Measurements from ENCODE around the gene SGF29.
"Not testable (repeated sequence)": the region's sequence is repeated elsewhere in the genome, so short reads cannot be mapped to it uniquely, and the experiment has no call there.

SGF29 gene

DNA sequence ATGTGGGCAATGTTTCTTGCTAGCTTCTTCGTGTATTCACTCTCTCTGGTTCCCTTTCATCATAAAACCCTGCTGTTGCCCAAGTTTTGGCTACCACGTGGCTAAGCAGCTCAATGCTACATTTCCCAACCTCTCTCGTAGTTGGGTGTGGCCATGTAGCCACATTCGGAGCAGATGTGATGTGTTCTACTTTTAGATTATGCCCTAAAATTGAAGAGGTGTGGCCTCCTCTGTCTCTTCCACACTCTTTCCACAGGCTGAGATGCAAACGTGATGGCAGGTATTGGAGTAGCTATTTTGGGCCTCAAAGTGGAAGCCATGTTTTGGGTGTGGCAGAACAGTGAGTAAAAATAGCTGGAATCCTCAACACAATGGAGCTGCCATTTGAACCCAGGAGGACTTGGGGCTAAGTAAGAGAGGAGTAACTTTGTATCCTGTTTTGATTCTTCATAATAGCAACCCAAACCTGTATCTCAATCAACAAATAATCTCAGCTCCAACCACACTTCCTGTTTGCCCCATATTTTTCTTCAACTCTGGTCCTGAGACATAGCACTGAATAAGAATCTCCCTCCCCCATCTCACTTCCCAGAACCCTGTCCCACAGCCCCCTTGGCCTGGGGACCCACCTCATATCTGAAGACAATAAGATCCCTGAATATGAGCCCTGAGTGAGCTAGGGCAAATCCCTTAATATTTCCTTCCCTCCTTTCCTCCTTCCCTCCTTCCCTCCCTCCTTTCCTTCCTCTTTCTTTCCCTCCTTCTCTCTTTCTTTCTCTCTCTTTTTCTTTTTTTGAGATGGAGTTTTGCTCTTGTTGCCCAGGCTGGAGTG lies 19.0 kb upstream of the SGF29 start:
- DNase-seq, result no peak

DNA sequence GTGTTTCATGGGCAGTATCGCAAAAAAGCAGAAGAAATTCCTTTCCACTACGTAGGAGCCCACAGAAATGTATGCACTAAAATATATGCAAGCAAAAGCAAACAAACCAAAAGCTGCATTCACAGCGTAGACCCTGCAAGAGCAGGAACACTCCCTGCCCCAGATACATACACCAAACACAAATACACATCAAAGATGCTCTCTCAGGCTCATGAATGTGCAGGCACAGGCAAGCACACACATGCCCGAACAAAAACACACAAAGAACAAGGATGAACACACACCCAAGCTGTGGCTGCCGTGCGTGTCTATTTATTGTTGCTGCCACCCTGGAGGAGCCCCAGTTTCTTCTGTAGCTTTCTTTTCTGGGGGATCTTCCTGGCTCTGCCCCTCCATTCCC lies 16.6 kb upstream of the SGF29 start:
- no peak for DNase-seq

DNA sequence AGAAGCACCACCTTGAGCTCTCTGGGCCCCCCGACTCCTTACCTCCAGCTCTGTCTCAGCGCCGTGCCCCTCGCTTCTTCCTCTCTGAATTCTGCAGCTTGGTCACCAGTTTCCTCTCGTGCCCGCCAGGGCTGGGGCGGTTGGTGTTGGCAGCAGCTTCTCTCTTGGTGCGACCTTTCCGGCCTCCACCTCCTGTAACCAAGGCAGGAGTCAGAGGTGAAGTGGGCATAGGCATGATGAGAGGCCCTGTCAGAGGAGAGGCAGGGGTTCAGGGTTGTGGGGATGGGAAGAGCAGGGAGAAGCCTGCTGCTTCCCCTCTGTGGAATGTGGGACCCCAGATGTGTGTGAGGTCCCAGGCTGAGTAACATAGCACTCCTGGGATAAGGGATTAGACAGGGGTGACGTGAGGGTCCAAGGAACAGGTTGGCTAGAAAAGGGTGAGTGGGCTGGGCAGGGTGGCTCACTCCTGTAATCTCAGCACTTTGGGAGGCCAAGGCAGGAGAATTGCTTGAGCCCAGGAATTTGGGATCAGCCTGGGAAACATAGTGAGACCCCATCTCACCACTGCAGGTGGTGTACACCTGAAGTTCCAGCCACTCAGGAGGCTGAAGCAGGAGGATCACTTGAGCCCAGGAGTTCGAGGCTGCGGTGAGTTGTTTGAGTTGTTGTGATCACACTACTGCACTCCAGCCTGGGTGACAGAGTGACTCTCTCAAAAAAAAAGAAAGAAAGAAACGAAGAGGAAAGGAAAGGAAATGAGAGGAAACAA lies 15.6 kb upstream of the SGF29 start:
- DNase-seq, result no peak

DNA sequence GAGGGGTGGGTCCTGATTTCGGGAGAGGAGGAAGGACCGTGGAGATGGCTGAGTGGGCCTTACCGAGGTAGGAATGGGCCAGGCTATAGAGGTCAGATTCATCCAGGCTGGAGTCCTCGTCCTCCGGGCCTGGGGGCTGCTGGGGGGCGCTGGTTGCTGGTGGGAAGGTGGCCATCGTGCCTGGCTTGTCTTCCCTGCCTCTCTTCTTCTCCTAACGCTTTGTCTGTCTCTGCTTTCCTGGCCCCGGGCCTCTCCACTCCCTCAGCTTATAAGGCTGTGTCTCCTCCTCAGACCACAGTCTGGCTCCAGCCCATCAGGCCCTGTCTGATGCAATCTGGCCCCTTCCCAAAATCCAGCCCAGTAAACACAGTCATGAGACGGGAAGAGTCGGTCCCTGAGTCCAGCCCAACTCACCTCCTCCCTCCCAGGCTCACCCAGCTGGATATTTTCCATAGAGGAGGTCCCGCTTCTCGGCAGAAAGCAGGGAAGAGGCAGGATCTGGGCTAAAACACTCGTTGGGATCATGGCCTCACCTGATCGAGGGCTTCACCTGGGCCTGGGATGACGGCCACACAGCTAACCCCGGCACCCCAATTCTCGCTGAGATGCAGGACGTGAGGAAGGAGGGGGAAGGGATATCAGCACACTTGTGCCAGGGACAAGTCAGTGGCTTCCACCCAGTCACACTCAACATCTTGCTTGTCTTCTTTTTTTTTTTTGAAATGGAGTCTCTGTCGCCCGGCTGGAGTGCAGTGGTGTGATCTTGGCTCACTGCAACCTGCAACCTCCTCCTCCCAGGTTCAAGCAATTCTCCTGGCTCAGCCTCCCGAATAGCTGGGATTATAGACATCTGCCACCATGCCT lies 14.8 kb upstream of the SGF29 start, which contains the start of gene NUPR1:
TSS of gene NUPR1 (minus strand) at position 242 of the 864 bp plus-strand sequence. CDS start at position 175, 67 bp downstream.
- no peak for DNase-seq

DNA sequence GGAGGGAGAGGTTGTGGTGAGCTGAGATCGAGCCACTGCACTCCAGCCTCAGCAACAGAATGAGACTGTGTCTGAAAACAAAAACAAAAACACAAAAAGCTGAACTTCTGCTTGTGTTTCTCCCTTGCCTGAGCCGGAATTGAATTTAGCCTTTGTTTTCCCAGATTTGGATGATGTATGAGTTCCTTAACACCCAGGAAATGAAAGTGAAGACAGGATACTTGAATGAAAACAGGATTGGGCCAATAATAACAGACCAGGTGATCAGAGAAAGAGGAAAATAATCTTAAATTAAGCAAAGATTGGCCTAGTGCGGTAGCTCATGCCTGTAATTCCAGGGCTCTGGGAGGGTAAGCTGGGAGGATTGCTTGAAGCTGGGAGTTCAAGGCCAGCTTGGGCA lies 13.4 kb upstream of the SGF29 start:
- DNase-seq, result no peak

DNA sequence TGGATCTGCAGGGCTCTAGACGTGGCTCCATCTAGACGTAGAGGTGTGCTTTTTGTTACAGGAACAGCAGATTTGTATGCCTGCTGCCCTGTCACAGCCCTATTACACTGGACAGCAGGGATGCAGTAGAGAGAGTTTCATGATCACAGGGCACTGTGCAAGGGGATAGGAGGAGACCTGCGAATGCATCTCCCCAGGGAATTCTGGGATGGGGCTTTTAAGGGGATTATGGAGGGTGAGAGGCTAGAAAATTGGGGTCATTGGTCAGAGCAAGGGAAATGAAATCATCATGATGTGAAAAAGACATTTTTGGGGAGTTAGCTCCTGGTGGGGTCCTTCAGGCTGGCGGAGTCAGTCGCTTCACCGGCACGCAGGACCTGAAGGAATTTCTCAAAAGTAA lies 11.1 kb upstream of the SGF29 start:
- no peak for DNase-seq

DNA sequence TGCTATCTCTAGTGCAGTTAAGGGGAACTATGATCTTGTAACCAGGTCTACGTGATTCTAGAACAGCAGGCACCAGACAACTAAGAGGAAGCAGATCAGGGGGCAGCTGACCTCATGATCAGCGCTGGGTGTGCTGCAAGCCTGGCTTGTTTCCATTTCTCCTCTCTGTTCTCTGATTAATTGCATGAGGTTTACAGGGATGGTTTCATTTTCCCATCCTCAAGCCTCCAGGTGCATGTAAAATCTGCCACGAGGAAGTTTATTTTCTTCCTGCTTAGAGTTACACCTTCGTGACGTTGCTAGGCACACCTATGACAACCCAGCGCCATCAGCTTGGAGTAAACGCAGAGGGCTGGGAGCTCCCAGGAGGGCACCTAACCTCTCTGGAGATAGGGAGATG lies 10.6 kb upstream of the SGF29 start:
- DNase-seq, result no peak

DNA sequence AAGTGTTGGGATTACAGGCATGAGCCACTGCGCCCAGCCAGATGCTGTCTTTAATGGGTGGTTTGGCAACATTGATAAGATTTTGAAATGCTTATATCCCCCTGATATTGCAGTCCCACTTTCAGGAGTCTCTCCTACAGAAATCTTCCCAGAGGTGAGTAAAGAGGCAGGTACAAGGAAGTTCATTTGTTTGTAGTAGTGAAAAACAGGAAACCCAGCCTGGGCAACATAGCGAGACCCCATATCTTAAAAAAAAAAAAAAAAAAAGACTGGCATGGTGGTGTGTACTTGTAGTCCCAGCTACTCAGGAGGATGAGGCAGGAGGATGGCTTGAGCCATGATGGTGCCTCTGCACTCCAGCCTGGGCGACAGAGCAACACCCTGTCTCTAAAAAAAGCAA lies 8.7 kb upstream of the SGF29 start:
- DNase-seq, result no peak

DNA sequence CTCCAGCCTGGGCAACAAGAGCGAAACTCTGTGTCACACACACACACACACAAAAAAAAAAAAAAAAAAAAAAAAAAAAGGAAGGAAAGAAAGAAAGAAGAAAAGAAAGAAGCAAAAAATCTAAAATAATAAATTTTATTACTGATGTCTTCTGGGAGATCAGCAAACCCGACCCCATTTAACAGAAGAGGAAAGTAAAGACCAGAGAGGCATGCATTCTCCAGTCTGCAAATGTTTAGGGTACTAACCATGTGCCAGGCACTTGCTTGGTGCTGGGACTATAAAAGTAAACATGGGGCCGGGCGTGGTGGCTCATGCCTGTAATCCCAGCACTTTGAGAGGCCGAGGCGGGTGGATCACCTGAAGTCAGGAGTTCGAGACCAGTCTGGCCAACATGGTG lies 7.8 kb upstream of the SGF29 start:
- not testable (repeated sequence) for DNase-seq

DNA sequence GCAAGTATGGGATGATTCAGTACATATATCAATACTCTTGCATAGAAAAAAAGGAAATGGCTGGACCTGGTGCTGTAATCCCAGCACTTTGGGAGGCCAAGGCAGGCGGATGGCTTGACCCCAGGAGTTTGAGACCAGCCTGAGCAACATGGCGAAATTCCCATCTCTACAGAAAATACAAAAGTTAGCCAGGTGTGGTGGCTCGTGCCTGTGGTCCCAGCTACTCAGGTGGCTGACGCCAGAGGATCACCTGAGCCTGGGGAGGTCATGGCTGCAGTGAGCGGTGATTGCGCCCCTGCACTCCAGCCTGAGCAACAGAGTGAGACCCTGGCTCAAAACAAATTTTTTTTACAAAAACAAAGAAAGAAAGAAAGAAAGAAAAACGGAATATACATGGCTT lies 7.1 kb upstream of the SGF29 start:
- DNase-seq, result no peak

DNA sequence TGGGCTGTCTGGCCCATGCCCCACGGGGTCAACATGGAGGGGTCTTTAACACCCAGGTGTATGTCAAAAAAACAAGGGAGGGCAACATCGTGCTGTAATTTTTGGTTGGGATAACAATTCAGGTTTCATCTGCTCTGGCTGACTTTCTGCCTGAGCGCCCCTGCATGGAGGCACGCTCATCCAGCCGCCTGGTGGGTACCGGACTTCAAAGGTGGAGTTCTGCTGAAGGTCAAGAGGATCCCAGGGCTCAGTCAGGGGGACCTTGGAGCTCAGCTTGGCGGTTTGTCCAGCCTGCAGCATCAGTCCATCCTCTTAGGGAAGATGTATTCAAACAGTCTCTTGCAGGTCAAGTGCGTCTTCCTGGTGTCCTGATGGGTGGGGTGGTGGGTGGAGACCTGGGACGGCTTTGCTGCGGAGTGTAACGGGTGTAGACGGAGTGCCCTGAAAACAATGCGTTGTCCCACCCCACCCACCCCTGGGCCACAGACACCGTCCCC lies 5.4 kb upstream of the SGF29 start:
- DNase-seq, result no peak

DNA sequence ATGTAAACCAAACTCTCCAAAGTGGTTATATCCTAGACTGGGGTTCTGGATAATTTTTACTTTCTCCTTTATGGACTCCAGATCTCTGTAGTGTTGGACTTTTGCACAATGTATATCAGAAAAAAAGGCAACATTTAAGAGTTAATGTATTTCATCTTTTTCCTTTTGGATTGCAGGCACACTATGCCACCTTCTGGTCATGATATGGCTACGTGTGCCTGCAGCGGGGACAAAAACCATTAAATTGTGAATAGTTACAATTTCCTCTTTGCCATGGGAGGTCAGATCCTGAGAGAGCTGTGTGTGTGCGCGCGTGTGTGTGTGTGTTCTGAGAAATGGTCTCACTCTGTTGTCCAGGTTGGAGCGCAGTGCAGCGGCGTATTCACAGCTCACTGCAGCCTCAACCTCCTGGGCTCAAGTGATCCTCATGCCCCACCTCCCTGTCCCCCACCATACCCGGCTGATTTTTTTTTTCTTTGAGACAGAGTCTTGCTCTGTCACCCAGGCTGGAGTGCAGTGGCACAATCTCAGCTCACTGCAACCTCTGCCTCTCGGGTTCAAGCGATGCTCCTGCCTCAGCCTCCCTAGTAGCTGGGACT lies 4.3 kb upstream of the SGF29 start:
- no peak for DNase-seq

DNA sequence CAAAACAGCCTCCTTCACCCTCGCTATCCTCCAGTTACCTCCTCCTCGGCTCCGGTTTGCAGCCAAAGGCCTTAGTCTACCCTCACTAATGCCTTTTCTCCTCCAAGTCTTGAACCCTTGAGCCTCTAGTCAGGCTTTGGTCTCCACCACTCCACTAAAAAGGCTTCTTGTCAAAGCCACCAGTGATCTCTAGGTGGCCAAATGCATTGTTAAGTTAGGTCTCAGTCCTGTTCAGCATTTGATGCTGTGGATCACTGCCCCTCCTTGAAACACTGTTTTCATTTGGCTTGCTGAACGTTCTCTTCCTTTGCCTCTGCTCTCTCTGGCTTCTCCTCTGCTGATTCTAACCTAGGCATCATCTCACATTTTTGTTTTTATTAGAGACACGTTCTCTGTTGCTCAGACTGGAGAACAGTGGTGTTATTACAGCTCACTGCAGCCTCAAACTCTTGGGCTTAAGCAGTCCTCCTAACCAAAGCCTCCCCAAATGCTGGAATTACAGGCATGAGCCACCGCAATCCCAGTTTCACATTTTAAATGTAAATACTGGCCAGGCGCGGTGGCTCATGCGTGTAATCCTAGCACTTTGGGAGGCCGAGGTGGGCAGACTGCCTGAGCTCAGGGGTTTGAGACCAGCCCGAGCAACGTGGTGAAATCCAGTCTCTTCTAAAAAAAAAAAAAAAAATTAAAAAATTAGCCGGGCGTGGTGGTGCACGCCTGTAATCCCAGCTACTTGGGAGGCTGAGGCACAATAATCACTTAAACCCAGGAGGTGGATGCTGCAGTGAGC lies 1.1 kb downstream of the SGF29 start:
- no peak for DNase-seq

DNA sequence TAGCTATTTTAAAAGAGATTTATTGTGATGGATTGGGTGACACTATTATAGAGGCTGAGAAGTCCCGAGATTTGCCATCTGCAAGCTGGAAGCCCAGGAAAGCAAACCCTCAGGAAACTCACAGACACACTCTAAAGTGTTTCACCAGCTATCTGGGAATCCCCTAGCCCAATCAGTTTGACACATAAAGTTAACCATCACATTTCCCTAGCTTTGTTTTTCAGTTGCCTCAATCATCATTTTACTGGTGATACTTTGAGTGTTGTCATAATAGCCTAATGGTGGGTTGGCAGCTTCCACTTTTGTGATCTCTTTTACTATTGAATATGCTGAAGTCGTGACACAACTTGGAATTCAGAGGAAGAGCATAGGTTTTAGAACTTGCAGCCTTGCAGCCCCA lies 1.8 kb downstream of the SGF29 start:
- DNase-seq, result peak in 1 of 2 experiments; percentile 15

DNA sequence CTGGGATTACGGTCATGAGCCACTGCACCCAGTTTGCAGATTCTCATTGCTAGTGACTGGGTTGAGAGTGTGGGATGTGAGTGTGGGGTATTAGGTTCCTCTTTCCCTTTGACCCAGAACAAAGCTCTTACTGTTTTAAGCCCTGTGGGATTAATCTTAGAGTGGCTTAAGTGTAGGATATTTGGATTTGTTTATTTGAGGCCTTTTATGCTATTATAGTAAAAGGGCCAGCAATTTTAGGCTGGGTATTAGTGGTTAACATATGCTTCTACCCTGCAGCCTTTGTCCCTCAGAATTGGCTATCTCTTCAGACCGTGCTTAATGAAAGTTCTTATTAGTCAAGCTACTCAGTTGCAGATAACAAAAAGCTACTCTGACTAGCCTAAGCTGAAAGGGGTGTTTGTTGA lies 3.2 kb downstream of the SGF29 start:
- no peak for DNase-seq

DNA sequence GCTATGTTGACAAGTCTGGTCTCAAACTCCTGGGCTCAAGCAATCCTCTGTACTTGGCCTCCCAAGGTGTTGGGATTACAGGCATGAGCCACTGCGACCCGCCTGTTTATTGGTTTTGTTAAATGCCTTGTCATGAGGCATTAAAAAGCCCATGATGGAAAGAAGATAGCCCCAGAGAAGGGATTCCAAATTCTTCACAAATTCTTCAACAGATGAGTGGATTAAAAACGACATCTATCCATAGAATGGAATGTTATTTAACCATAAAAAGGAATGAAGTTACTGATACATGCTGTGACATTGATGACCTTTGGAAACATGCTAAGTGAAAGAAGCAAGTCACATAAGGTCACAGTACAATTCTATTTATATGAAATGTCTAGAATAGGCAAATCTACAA lies 4.7 kb downstream of the SGF29 start:
- no peak for DNase-seq

DNA sequence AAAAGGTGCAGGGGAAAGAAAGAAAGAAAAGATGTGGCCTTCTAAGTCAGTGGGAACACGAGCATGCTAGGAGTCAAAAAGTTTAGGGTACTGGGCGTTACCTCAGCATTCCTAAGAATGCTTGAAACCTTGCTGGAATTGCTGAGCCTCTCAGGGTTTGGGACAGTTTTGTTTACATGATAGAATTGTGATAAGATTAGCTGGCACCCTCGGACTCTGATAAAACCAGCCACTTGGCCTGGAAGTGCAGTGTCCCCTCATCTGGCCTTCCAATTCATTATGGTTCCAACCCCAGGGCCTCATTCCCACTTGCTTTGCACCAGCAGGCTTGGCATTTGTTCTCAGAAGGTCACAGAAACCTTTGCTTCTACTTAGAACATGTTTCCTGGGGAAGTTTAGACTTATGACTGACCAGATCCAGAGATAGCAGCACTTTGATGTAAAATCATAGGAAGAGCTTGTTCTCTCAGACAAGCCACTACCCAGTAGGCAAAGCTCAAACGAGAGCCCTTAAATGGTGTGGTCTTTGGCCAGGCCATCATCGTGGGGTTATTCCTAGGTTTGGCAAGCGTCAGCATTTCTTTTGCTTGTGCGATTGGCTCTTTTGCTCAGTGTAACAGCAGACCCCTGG lies 8.0 kb downstream of the SGF29 start:
- DNase-seq, result no peak

DNA sequence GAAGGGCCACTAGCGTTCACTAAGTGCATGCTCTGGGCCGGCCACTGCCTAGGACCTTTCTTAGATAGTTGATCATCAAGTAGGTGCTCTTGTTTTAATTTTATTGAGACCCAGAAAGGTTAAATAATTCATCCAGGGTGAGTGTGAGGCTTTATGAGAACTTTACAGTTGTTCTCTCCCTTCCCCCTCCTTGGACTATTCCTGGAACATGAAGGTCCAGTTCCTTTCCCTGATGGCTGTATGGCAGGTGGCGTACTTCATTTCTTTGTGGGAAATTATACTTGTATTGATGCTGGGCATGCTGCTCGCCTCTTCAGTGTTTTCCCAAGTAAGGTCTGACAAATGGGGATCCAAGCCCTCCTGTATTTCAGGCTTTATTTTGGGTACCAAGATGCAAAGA lies 8.5 kb downstream of the SGF29 start:
- no peak for DNase-seq

DNA sequence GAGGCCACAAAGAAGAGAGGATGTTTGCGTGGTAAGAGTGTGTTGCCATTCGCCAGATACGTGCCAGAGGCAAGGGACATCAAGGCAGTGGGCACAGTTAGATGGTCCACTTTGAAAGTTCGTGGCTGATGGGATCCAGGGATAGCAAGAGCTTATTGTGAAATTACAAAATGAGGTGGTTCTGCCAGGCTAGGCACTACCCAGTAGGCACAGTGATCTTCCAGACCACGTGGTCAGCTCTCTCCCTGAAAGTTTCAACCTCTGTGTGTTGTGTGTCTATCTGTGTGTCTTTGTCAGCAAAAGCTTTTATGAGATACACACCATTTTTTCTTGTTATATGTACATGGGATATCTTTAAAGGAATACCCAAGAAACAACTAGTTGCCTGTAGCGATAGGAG lies 9.5 kb downstream of the SGF29 start:
- DNase-seq, result no peak

DNA sequence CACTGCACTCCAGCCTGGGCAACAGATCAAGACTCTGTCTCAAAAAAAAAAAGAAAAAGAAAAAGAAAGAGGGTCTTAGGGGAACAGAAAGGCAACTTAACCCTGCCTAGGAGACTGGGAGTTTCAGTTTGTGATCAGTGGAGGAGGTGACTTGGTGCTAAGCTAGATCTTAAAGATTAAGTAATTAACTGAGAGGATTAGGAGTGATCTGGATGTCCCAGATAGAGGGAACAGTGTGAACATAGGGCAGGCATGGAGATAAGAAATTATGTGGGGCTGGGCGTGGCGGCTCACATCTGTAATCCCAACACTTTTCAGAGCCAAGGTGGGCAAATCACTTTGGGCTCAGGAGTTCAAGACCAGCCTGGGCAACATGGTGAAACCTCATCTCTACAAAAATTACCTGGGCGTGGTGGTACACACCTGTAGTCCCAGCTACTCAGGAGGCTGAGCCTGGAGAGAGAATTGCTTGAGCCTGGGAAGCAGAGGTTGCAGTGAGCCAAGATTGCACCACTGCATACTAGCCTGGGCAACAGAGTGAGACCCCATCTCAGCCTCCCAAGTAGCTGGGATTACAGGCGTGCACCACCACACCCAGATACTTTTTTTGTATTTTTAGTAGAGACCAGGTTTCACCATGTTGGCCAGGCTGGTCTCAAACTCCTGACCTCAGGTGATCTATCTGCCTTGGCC lies 12.7 kb downstream of the SGF29 start:
- DNase-seq, result not testable (repeated sequence)

DNA sequence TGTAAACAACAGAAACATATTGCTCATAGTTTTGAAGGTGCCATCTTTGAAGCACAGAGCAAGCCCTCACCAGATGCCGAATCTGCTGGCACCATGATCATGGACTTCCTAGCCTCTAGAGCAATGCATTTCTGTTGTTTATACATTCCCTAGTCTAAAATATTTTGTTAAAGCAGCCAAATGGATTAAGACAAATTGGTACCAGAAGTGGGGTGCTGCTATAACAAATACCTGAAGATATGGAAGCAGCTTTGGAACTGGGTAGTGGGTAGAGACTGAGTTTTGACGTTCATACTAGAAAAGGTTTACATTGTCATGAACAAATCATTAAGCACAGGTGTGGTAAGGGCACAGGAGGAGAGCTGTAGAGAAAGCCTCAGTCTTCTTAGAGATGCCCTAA lies 13.6 kb downstream of the SGF29 start:
- no peak for DNase-seq

Data from activated CD4-positive, alpha-beta T cell treated with anti-CD3 and anti-CD28 coated beads, Interleukin-2, amount 50 U/mL, for 48 hours (primary cell).